RWPE2 (cell line): ENCODE measurements around the gene TTC28.
A peak's percentile ranks its signal among the peaks of the same experiment; 100 is the strongest.

Experiments used
- ATAC-seq: fragments of 200-7000 bp; cut with Tn5 transposase; 3 replicates; pipeline ENCODE4 v1.9.1; 2021; ENCODE audit warnings: low read depth
- DNase-seq: peaks from one replicate; pipeline ENCODE4 v3.0.0-alpha.2; 2020; ENCODE audit warnings: low spot score
- H3K27ac ChIP-seq: fragments of 450-650 bp; 2 replicates; pipeline ENCODE4 v1.5.1; 2017; ENCODE audit warnings: mild to moderate bottlenecking; ENCODE audit not compliant: poor library complexity, severe bottlenecking
- H3K27me3 ChIP-seq: fragments of 250-450 bp; sonication (Bioruptor Pico); 2 replicates; pipeline ENCODE4 v1.5.1; 2021; ENCODE audit warnings: mild to moderate bottlenecking, moderate library complexity; ENCODE audit not compliant: insufficient read depth, poor library complexity, severe bottlenecking
- H3K36me3 ChIP-seq: fragments of 250-450 bp; sonication (Bioruptor Pico); 2 replicates; pipeline ENCODE4 v1.5.1; 2020; ENCODE audit warnings: low read depth, mild to moderate bottlenecking, moderate library complexity
- H3K4me1 ChIP-seq: fragments of 250-450 bp; sonication (Bioruptor Pico); 2 replicates; pipeline ENCODE4 v1.5.1; 2021; ENCODE audit warnings: mild to moderate bottlenecking, moderate library complexity; ENCODE audit not compliant: insufficient read depth, poor library complexity, severe bottlenecking
- H3K4me3 ChIP-seq: fragments of 250-450 bp; sonication (Bioruptor Pico); 2 replicates; pipeline ENCODE4 v1.5.1; 2021; ENCODE audit warnings: mild to moderate bottlenecking, moderate library complexity; ENCODE audit not compliant: severe bottlenecking
- H3K9me3 ChIP-seq: fragments of 250-450 bp; sonication (Bioruptor Pico); 2 replicates; pipeline ENCODE4 v1.5.1; 2021; ENCODE audit warnings: mild to moderate bottlenecking, moderate library complexity; ENCODE audit not compliant: severe bottlenecking
- TF ChIP-seq, protein P1 (sequence below): fragments of 450-650 bp; IDR thresholded peaks from one replicate; pipeline ENCODE4 v1.5.1; 2017; ENCODE audit warnings: mild to moderate bottlenecking, moderate library complexity; ENCODE audit not compliant: poor library complexity, severe bottlenecking

Gene TTC28

DNA sequence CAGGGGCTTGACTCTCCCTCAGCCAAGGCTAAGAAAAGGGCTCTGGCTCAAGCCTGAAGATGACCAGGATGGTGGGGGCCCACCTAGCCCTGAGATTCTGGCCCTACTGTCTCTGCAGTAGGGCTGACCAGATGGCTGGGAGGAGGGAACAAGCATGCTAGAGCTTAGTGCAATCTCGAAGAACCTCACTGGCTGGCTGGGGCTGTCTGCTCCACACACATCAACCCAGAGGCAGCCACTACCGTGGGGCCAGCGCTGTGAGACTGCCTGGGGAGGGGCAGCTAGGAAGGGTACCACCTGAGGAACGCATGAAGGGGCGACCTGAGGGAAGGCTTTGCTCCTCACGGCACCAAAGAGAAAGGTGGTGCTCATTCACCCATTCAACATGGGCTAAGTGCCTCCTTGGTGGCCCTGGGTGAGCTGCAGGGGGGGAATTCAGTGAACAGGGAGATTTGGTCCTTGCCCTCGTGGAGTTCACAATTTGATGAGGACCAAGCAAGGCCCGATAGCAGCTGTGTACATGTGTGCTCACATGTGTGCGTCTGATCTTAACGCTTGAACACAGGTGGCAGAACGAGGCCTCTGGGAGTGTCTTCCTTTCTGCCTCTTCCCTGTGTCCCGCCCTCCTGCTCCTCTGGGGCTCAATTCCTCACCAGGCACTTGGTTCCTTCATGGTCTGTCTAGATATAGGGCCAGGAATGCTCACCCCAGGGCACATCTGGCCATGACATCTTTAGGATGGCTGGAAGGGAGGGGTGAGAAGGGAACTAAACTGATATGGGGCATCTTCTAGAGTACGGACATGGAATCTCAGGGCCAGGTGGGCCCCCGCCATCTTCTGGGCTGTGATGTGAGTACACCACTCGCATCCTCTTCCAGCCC lies 658.3 kb downstream of the TTC28 start:
- TF ChIP-seq, protein P1, sequence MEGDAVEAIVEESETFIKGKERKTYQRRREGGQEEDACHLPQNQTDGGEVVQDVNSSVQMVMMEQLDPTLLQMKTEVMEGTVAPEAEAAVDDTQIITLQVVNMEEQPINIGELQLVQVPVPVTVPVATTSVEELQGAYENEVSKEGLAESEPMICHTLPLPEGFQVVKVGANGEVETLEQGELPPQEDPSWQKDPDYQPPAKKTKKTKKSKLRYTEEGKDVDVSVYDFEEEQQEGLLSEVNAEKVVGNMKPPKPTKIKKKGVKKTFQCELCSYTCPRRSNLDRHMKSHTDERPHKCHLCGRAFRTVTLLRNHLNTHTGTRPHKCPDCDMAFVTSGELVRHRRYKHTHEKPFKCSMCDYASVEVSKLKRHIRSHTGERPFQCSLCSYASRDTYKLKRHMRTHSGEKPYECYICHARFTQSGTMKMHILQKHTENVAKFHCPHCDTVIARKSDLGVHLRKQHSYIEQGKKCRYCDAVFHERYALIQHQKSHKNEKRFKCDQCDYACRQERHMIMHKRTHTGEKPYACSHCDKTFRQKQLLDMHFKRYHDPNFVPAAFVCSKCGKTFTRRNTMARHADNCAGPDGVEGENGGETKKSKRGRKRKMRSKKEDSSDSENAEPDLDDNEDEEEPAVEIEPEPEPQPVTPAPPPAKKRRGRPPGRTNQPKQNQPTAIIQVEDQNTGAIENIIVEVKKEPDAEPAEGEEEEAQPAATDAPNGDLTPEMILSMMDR = no peak
- no peaks in the 10 kb centered on the region for H3K36me3 ChIP-seq
- DNase-seq (no peak), ATAC-seq (no peak)
- H3K9me3 ChIP-seq = no peaks in the 10 kb centered on the region
- no peak overlapping the region for H3K4me3 ChIP-seq
- no peaks in the 10 kb centered on the region for H3K27me3 ChIP-seq
- H3K27ac ChIP-seq = no peak overlapping the region
- no peaks in the 10 kb centered on the region for H3K4me1 ChIP-seq

DNA sequence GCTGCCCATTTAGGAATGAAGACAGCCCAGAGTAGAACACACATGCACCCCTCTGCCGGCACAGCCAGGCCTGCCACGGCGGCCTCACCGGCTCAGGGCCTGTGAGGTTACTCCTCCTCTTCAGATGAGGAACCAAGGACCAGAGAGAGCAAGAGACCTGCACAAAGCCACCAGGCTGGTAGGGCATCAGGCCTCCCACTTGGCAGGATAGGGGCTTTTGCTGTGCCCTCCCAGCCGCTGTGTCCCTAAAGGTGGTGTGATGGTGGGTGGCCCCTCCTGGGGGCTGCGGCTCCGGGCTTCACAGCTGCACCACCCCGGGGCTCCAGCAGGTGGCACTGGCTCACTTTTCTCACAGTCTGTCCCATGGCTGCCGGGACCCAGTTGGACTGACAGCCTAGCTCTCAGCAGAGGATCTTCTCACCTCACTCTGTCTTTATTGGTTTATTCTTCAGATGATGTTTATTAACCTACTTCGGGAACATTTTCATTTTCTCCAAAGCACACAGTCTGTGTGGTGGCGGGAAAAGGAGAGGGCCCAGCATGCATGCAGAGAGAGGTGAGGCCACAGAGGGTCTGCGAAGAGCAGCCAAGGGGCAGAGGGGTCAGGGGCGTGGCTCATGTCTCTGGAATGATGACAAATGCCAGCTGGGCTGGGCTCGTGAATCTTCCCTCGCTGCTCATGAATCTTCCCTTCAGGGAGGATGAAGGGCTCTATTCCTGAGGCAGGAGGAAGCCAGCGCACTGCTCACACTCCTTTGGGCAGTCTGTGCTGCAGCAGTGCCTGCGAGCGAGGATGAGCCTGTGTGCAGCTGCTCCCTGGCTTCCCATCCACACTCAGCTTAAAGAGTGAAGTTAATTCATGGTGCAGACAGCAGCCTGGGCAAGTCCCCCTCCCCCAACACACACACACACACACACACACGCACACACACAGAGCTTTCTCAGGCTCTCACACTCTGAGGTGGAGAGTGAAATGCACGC lies 659.5 kb downstream of the TTC28 start:
- TF ChIP-seq, protein P1 = peak; percentile 93
- DNase-seq (no peak), ATAC-seq (peak; percentile 78)
- no peaks in the 10 kb centered on the region for H3K27me3 ChIP-seq
- H3K27ac ChIP-seq = no peak overlapping the region
- no peaks in the 10 kb centered on the region for H3K9me3 ChIP-seq
- H3K4me1 ChIP-seq = no peaks in the 10 kb centered on the region
- H3K4me3 ChIP-seq = no peak overlapping the region
- H3K36me3 ChIP-seq = no peaks in the 10 kb centered on the region

DNA sequence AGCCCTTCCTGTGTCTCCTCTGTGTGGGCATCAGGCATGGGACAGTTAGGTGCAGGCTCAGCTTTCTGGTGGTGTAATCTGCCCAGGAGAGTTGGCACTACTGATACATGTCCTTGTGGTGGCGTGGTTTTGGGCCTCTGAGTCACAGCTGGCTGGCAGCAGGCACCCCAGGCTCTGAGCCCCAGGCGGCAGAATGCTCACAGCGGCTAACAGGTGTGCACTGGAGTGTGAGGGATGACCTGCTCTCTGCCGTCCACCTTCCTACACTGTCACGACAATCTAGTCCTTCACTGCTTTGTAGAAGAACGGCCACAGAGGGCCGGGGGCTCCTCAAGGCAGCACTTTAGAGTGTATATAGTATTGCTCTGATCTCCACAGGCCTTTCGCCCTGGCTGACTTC lies 660.3 kb downstream of the TTC28 start:
- H3K27me3 ChIP-seq = no peaks in the 10 kb centered on the region
- no peaks in the 10 kb centered on the region for H3K4me1 ChIP-seq
- no peaks in the 10 kb centered on the region for H3K9me3 ChIP-seq
- no peak overlapping the region for H3K27ac ChIP-seq
- TF ChIP-seq, protein P1 = no peak
- H3K4me3 ChIP-seq = no peak overlapping the region
- no peaks in the 10 kb centered on the region for H3K36me3 ChIP-seq
- DNase-seq (peak; percentile 28), ATAC-seq (peak; percentile 9; the same call in 1 of the 3 replicates)

DNA sequence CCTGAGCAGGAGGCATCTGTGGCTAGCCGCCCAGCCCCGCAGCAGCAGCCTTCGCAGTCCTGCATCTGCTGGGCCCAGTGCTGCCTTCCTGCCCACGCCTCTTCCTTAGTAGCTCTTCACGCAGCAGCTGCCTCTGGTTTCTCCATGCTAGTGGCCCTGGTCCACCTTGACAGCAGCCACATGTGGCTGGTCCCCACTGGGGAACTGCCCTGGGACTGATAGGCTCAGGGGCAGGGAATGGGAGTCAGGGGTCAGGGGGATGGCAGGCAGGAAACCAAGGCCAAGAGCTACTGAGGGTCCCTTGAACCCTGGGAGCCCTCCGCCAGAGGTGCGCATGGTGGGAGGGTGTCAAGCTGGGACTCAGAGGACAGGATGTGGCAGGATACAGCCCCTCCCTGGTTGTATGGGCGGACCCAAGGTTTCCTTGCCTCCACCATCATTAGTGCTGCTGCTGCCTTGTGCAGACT lies 661.1 kb downstream of the TTC28 start:
- ATAC-seq = no peak
- TF ChIP-seq, protein P1 = no peak
- no peak overlapping the region for H3K4me3 ChIP-seq
- no peaks in the 10 kb centered on the region for H3K4me1 ChIP-seq
- no peak overlapping the region for H3K27ac ChIP-seq
- H3K9me3 ChIP-seq = no peaks in the 10 kb centered on the region
- H3K36me3 ChIP-seq = no peaks in the 10 kb centered on the region
- no peaks in the 10 kb centered on the region for H3K27me3 ChIP-seq
- peak; percentile 20 for DNase-seq
